CD1c-positive myeloid dendritic cell (primary cell): ENCODE results near the gene KLHL25.
"Not testable (repeated sequence)": the region's sequence is repeated elsewhere in the genome, so short reads cannot be mapped to it uniquely, and the experiment has no call there.

Source experiments
- DNase-seq: peaks from one replicate; pipeline ENCODE4 v3.0.0-alpha.2; 2016; ENCODE audit errors: extremely low spot score

The KLHL25 gene

GRCh38 chr15:85794598-85795336 lies at the start of gene KLHL25:
KLHL25 (minus strand) TSS chr15:85794925; CDS start chr15:85769810, 25,115 bp downstream.
- DNase-seq = peak; percentile 95

GRCh38 chr15:85840802-85841152 lies 46.1 kb upstream of the KLHL25 start:
- no peak for DNase-seq

GRCh38 chr15:85840079-85840801 lies 45.5 kb upstream of the KLHL25 start:
- DNase-seq = peak; percentile 88

GRCh38 chr15:85839643-85840042 lies 44.9 kb upstream of the KLHL25 start:
- DNase-seq = peak; percentile 81

GRCh38 chr15:85838655-85839054 lies 43.9 kb upstream of the KLHL25 start:
- DNase-seq = no peak

- DNase-seq = no peak
These were observed 43.2 kb upstream of the KLHL25 start for GRCh38 chr15:85837881-85838280.

GRCh38 chr15:85837011-85837433 lies 42.3 kb upstream of the KLHL25 start:
- DNase-seq = no peak

GRCh38 chr15:85834651-85835050 lies 39.9 kb upstream of the KLHL25 start:
- DNase-seq = peak; percentile 28

GRCh38 chr15:85832394-85832793 lies 37.7 kb upstream of the KLHL25 start:
- DNase-seq = peak; percentile 83

GRCh38 chr15:85831415-85832113 lies 36.8 kb upstream of the KLHL25 start:
- DNase-seq = no peak

GRCh38 chr15:85829754-85830153 lies 35.0 kb upstream of the KLHL25 start:
- DNase-seq = not testable (repeated sequence)

- DNase-seq = no peak
These were observed 34.1 kb upstream of the KLHL25 start for GRCh38 chr15:85828874-85829273.

- DNase-seq = no peak
These were observed 33.4 kb upstream of the KLHL25 start for GRCh38 chr15:85828126-85828525.

GRCh38 chr15:85826756-85827515 lies 32.2 kb upstream of the KLHL25 start:
- no peak for DNase-seq

GRCh38 chr15:85825719-85826118 lies 31.0 kb upstream of the KLHL25 start:
- no peak for DNase-seq

- no peak for DNase-seq
These were observed 30.4 kb upstream of the KLHL25 start for GRCh38 chr15:85825118-85825517.

- no peak for DNase-seq
These were observed 26.8 kb upstream of the KLHL25 start for GRCh38 chr15:85821545-85821944.

- no peak for DNase-seq
These were observed 25.2 kb upstream of the KLHL25 start for GRCh38 chr15:85819938-85820337.

- DNase-seq = no peak
These were observed 18.5 kb upstream of the KLHL25 start for GRCh38 chr15:85813234-85813633.

GRCh38 chr15:85810075-85810474 lies 15.3 kb upstream of the KLHL25 start:
- DNase-seq = no peak

GRCh38 chr15:85805420-85805819 lies 10.7 kb upstream of the KLHL25 start:
- no peak for DNase-seq
